GM04503 (cell line): Measurements from ENCODE around the gene TRIM37.

Experiments used
- DNase-seq: peaks from one replicate; pipeline ENCODE4 v3.0.0-alpha.2; 2012; ENCODE audit warnings: low read depth

The TRIM37 gene

DNA sequence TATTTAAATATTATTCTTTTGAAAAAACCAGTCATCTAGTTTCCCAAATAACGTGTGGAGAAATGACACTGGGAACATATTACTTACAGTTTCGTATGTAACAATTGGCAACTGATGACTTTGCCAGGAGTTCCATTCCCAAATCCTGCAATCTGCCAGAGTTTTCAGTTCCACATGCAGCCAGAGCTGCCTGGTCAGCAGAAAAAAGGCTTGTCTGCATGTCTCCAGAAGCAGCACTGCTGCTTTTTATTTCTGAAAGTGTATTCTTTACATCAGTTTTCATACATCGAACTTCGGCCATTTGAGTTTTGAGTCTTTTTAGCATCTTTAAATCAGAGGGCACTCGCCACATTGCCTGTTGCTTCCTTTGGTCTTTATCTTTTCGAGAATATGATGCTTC lies 78.4 kb downstream of the TRIM37 start:
- DNase-seq, result no peak

- DNase-seq, result no peak
Measured at GRCh38 chr17:59027750-59028149, 78.9 kb downstream of the TRIM37 start.

DNA sequence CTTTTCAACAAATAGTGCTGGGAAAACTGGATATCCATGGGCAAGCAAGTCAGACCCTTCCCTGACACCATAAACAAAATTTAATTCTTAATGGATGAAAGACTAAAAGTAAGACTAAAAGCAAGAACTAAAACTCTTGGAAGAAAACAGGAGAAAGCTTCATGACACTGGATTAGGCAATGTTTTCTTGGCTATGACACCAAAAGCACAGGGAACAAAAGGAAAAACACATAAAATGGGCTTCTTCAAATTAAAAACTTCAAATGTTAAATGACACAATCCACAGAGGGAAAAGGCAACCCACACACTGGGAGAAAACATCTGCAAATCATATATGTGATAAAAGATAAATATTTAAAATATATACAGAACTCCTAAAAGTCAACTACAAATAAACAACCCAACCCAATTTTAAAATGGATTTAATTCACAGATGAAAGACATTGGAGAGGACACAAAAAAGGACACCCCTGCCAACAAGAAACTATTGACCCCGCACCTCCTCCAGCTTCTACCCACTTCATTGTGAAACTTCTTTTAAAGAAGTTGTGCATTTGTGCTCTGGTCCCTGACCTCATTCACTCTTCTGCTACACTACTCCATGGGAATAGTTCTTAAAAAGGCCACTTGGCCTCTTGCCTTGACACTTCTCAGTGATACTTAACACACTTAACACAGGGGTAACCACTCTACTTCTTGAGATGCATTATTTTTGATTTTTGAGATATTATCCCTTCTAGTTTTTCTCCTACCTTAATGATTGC lies 80.3 kb downstream of the TRIM37 start:
- DNase-seq, result no peak

- no peak for DNase-seq
Measured at GRCh38 chr17:59024916-59025315, 81.8 kb downstream of the TRIM37 start.

GRCh38 chr17:59018019-59018418 lies 88.7 kb downstream of the TRIM37 start:
- no peak for DNase-seq

DNA sequence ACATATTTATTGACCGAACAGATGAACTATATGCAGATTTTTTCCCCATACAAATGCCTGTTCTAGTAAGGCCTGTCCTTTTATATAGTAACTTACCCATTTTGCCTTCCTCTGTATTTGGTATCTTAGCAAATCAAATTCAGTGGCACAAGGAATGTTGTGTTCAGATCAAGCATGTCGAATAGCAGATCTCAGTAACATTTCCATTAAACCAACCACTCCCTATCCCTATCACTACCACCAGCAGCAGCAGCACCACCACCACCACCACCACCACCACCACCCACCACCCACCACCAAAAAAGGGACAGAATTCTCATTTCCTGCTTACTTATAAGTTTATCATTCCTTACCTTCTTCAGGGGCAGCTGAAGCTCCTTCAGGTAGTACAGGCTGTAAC lies 94.7 kb downstream of the TRIM37 start:
- DNase-seq, result no peak

GRCh38 chr17:59010026-59010425 lies 96.7 kb downstream of the TRIM37 start:
- DNase-seq, result no peak

- no peak for DNase-seq
Measured at GRCh38 chr17:59008737-59009136, 97.9 kb downstream of the TRIM37 start.

DNA sequence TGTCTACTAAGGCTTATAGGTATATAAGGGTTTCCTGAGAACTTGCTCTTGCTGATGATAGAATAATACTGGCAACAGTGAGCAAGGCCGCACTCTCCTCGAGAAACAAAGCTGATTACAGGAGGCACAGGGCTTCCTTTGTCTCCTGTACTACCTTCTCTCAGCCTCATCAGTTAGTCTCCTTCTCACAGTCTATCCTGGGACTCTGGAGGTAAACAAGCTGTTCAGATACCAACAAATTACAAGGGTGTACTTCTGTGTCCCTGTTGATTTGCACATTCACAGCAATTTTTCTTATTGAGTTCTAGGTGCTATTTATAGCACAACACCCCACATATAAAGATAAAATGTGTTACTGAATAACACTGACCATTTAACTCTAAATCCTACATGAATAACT lies 98.7 kb downstream of the TRIM37 start:
- no peak for DNase-seq

DNA sequence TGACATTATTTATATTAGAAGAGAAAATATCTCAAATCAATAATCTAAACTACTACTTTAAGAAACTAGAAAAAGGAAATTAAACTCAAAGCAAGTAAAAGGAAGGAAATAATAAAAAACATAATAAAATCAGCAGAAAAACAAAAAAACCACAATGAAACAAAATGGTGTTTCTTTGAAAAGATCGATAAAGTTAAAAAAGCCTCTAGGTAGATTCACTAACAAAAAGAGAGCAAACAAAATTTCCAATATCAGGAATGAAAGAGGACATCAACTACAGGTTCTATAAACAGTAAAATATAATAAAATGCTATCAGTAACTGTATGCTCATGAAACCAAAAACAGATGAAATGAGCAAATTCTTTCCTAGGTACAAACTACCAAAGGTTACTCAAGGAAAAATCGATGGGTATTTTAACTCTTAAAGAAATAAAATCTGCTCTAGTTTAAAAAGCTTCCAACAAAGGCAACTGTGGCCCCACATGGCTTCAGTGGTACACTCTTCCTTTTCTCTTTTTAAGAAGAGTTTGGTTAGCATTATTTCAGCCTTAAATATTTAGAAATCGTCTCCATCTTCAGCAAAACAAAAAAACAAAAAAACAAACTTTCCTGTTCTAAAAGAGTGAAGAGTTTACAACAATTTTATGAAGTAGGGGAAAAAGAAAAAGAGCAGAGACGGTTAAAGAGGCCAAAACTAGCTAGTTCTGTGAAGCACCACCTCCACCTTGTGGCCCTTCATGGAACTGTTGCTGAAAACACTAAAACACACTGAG lies 102.2 kb downstream of the TRIM37 start:
- DNase-seq, result no peak

DNA sequence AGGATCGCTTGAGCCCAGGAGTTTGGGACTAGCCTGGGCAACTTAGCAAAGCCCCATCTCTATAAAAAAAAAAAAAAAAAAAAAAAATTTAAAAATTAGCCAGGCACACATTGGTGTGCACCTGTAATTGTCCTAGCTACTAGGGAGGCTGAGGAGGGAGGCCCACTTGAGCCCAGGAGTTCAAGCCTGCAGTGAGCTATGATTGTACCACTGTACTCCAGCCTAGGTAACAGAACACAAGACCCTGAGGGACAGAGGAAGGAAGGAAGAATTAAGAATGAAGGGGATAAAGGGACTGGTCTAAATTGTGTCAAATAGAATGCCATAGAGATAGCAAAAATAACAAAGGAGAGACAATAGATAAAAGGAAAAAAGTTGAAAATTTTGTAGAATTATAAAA lies 102.8 kb downstream of the TRIM37 start:
- DNase-seq, result no peak

DNA sequence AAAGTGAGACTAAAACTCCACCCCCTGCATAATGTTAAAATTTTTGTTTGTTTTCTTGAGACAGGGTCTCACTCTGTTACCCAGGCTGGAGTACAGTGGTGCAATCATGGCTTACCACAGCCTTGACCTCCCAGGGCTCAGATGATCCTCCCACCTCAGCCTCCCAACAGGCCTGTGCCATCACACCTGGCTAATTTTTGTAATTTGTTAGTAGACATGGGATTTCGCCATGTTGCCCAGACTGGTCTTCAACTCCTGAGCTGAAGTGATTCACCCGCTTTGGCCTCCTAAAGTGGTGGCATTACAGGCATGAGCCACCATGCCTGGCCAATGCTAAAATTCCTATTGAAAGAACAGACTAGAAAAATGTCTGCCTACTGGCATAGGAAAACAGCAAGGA lies 103.8 kb downstream of the TRIM37 start:
- DNase-seq, result no peak

DNA sequence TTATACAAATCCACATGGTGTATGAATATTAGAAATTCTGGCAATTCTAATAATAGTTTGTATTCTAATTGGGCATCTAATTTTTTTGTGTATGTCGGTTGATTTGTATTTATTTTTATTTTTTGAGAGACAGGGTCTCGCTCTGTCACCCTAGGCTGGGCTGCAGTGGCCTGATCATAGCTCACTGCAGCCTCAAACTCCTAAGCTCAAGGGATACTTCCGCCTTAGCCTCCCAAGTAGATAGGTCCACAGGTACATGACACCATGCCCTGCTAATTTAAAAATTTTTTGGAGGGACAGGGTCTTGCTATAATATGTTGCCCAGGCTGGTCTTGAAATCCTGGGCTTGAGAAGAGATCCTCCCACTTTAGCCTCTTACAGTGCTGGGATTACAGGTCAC lies 104.6 kb downstream of the TRIM37 start:
- no peak for DNase-seq

DNA sequence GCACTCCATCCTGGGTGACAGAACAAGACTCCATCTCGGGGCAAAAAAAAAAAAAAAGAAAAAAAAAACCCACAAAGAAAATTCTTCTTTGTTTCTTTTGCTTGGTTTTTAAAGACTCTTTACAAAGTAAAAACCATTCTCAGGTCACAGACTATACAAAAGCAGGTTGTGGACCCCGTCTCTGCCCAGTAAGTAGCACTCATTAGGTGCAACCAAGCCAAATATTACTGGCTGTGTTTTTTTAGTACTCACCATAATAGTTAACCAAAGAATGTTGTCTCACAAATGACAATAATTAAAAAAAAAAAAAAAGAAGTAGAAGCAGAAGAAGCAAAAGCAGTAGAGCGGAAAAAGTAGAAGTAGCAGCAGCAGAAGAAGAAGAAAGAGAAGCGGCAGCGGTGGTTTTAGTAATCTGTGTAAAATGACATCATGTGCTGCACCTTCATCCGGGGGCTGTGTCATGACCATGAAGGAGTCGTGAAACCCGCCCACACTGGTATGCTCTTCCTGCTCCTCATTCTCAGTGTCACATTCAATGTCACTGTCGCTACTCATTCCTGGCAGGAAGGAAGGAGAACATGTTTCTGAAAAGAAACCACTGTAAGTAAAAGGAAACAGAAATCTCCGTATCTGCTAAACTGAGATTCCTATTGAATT lies 105.4 kb downstream of the TRIM37 start:
- DNase-seq, result no peak

DNA sequence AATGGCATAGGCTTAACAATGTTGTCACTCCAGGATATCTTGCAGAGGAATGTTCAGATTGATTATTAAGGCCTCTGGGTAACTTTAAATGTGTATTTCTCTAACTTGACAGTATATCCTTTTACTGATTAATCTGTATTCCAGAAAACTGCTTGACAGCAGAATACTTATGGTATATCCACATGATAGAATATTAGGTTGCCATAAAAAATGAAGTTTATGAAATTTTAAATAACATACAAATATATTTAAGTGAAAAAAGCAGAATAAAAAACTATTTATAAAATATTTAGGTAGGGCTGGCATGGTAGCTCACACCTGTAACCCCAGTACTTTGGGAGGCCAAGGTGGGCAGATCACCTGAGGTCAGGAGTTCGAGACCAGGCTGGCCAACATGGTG lies 106.7 kb downstream of the TRIM37 start:
- no peak for DNase-seq

GRCh38 chr17:58999500-58999899 lies 107.2 kb downstream of the TRIM37 start:
- no peak for DNase-seq

DNA sequence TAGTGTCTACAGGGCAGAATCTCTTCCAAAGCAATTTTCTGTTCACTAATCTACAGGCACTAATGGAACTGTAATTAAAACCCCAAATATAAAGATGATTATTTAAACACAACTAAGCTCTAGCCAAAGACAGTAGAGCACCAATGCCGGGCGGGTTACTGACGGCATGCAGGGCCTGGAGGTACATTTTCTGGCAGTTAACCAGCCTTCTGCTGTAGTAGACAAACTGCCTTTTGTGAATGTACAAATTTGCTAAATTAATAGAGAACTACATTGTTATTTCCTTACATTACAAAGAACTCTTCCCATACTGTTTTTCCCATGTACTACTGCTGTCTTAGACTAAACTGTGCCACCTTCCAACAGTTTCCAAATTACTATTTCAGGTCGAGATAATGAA lies 107.8 kb downstream of the TRIM37 start:
- DNase-seq, result no peak

- DNase-seq, result no peak
Measured at GRCh38 chr17:58997756-58998553, 108.7 kb downstream of the TRIM37 start.

- DNase-seq, result no peak
Measured at GRCh38 chr17:58996968-58997367, 109.7 kb downstream of the TRIM37 start.

- DNase-seq, result no peak
Measured at GRCh38 chr17:58995247-58995940, 111.3 kb downstream of the TRIM37 start.

DNA sequence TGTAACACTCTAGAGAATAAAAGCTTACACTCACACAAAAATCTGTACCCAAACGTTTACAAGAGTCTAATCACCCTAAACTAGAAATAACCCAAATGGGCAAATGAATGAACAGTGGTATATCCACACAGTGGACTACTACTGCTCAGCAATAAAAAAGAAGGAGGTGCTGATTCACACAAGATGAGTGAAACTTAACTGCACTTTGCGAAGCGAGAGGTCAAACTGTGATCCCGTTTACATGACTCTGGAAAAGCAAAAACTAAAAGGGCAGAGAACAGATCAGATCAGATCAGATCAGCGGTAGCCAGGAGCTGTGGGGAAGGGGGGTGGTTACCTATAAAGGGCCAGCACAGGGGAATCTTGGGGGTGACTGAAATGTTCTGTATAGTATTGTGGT lies 113.4 kb downstream of the TRIM37 start:
- DNase-seq, result no peak
